LNCaP clone FGC (cell line): ENCODE measurements around the gene PPM1M.
A peak's percentile ranks its signal among the peaks of the same experiment; 100 is the strongest.

Experiments used
- DNase-seq: peaks from one replicate; pipeline ENCODE4 v3.0.0-alpha.2; 2011; ENCODE audit warnings: low read depth
- H3K4me3 ChIP-seq: 2 replicates; pipeline ENCODE4 v1.5.1; 2011; ENCODE audit warnings: mild to moderate bottlenecking, low read depth, low read length, control low read depth
- TF ChIP-seq, protein P1 (sequence below): IDR thresholded peaks from 2 replicates; pipeline ENCODE4 v1.5.1; 2012; ENCODE audit warnings: mild to moderate bottlenecking; ENCODE audit not compliant: control insufficient read depth, insufficient read depth; ENCODE audit errors: extremely low read depth

PPM1M gene, protein sequence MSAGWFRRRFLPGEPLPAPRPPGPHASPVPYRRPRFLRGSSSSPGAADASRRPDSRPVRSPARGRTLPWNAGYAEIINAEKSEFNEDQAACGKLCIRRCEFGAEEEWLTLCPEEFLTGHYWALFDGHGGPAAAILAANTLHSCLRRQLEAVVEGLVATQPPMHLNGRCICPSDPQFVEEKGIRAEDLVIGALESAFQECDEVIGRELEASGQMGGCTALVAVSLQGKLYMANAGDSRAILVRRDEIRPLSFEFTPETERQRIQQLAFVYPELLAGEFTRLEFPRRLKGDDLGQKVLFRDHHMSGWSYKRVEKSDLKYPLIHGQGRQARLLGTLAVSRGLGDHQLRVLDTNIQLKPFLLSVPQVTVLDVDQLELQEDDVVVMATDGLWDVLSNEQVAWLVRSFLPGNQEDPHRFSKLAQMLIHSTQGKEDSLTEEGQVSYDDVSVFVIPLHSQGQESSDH

DNA sequence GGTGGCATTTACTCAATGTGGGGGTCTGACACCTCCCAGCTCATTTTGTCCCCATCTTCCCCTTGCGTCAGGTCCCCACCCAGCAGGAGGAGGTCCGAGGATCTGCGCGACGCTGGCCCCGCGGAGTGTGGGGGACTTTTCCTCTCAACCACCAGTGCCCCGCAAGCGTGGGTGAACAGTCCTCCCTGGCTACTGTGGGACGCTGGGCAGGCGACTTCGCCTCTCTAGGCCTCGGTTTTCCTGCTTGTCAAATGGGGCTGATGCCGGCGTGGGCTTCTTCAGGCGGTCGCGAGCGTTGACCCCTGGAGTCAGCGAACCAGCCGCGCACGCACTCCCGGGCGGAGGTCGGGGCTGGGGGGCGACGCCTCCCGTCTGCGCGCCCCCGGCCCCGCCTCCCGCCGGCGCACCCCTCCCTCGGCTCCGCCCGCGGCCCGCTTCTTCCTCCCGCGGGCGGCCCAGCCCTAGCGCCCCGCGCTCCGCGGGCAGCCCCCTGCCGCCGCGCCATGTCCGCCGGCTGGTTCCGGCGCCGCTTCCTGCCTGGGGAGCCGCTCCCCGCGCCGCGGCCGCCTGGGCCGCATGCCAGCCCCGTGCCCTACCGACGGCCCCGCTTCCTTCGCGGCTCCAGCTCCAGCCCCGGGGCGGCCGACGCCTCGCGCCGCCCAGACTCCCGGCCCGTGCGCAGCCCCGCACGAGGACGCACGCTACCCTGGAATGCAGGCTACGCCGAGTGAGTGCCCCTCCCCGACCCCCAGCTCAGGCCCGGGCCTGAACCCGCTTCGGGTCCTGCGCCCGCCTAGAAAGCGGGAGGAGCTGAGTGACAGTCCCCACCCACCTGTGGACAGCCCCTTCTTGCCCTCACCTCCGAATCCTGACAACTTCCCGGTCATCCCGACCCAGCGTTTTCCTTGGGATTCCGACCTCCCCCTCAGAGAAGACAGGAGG is at the start of gene PPM1M:
Gene PPM1M (plus strand): TSS at position 438 of the 942 bp plus-strand sequence. CDS start 66 bp downstream, at position 504.
- H3K4me3 ChIP-seq, result peak within 1 kb of the TSS; percentile 37
- TF ChIP-seq, protein P1, sequence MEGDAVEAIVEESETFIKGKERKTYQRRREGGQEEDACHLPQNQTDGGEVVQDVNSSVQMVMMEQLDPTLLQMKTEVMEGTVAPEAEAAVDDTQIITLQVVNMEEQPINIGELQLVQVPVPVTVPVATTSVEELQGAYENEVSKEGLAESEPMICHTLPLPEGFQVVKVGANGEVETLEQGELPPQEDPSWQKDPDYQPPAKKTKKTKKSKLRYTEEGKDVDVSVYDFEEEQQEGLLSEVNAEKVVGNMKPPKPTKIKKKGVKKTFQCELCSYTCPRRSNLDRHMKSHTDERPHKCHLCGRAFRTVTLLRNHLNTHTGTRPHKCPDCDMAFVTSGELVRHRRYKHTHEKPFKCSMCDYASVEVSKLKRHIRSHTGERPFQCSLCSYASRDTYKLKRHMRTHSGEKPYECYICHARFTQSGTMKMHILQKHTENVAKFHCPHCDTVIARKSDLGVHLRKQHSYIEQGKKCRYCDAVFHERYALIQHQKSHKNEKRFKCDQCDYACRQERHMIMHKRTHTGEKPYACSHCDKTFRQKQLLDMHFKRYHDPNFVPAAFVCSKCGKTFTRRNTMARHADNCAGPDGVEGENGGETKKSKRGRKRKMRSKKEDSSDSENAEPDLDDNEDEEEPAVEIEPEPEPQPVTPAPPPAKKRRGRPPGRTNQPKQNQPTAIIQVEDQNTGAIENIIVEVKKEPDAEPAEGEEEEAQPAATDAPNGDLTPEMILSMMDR, result no peak
- no peak for DNase-seq

GRCh38 chr3:52195823-52196331 is 49.7 kb upstream of the PPM1M start:
- no peak for DNase-seq

DNA sequence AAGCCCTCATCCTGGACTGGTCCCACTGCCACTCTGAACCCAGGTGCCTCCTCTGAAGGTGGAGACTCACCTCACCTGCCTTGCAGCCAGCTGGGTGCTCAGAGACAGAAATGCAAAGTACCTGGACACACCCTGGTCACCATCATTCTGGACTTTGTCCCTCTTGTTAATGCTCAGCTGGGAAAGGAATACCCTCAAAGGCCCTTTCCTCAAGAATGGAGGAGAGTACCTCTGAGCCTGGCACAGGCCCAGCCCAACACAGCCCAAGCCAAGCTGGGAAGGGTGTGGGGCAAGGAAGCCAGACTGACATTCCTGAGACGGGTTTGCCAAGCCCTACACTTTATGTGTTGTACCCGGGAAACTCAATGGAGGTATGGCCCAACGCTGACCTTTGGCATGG is 48.6 kb upstream of the PPM1M start:
- DNase-seq, result no peak
- H3K4me3 ChIP-seq, result no peak overlapping the region
- TF ChIP-seq, protein P1, result no peak

More at GRCh38 chr3:52195823-52196331, 49.7 kb upstream of the PPM1M start:
- no peak overlapping the region for H3K4me3 ChIP-seq
- TF ChIP-seq, protein P1, result no peak

- TF ChIP-seq, protein P1, result no peak
- H3K4me3 ChIP-seq, result peak overlapping the region; percentile 92
- DNase-seq, result no peak
Measured at GRCh38 chr3:52197499-52197841, 48.1 kb upstream of the PPM1M start.

GRCh38 chr3:52197842-52198625 is 47.5 kb upstream of the PPM1M start, which contains the start of gene ALAS1:
Gene ALAS1 (plus strand): TSS chr3:52198160. CDS start chr3:52199242, 1,082 bp downstream.
- DNase-seq, result peak; percentile 53
- TF ChIP-seq, protein P1, result no peak
- H3K4me3 ChIP-seq, result peak within 1 kb of the TSS; percentile 92
